GM23338 (cell line): ENCODE measurements around the gene FBXW7. TPM values are rescaled to one million over a fixed set of nuclear protein-coding genes. Genes with fewer than 3 reads are reported as not detected.

ENCODE experiments used
- ATAC-seq: fragments of 200-7000 bp; cut with Tn5 transposase; 3 replicates; pipeline ENCODE4 v1.9.1; 2020
- DNase-seq: peaks from one replicate; pipeline ENCODE4 v3.0.0-alpha.2; 2015; ENCODE audit warnings: low spot score
- H2AFZ ChIP-seq: fragments of 200-600 bp; sonication (generic); 2 replicates; pipeline ENCODE4 v1.8.0; 2016; ENCODE audit warnings: antibody characterized with exemption, mild to moderate bottlenecking, moderate library complexity
- H3F3A ChIP-seq: fragments of 200-600 bp; sonication (generic); replicated peaks from 2 replicates; pipeline ENCODE4 v1.8.0; 2017; ENCODE audit warnings: antibody characterized with exemption, mixed run types, low read depth
- H3K27ac ChIP-seq: fragments of 200-600 bp; sonication (generic); 2 replicates; pipeline ENCODE4 v1.6.1; 2016; ENCODE audit warnings: low read depth
- H3K27me3 ChIP-seq: fragments of 200-600 bp; sonication (generic); 2 replicates; pipeline ENCODE4 v1.8.0; 2016; ENCODE audit warnings: mild to moderate bottlenecking, mixed run types, moderate library complexity; ENCODE audit not compliant: insufficient read depth
- H3K36me3 ChIP-seq: fragments of 200-600 bp; sonication (generic); 2 replicates; pipeline ENCODE4 v1.8.0; 2016; ENCODE audit warnings: mild to moderate bottlenecking; ENCODE audit not compliant: insufficient read depth
- H3K4me1 ChIP-seq: fragments of 200-600 bp; sonication (generic); 2 replicates; pipeline ENCODE4 v1.8.0; 2016; ENCODE audit warnings: mild to moderate bottlenecking, moderate library complexity; ENCODE audit not compliant: insufficient read depth
- H3K4me2 ChIP-seq: fragments of 200-600 bp; sonication (generic); 2 replicates; pipeline ENCODE4 v1.7.1; 2017; ENCODE audit warnings: mixed run types
- H3K4me3 ChIP-seq: fragments of 200-600 bp; sonication (generic); 2 replicates; pipeline ENCODE4 v1.6.1; 2016; ENCODE audit warnings: mixed run types
- H3K79me2 ChIP-seq: fragments of 200-600 bp; sonication (generic); replicated peaks from 2 replicates; pipeline ENCODE4 v1.8.0; 2017; ENCODE audit warnings: mild to moderate bottlenecking; ENCODE audit not compliant: insufficient read depth
- H3K9me2 ChIP-seq: fragments of 200-600 bp; sonication (generic); 2 replicates; pipeline ENCODE4 v1.8.0; 2017; ENCODE audit not compliant: insufficient read depth
- H4K20me1 ChIP-seq: fragments of 200-600 bp; sonication (generic); replicated peaks from 2 replicates; pipeline ENCODE4 v1.8.0; 2017; ENCODE audit warnings: mild to moderate bottlenecking; ENCODE audit not compliant: insufficient read depth
- H3K27ac Mint-ChIP-seq: 2 replicates; pipeline ENCODE4 v1.8.0; 2020; ENCODE audit warnings: inconsistent platforms, mild to moderate bottlenecking, moderate library complexity, mixed read lengths
- H3K27me3 Mint-ChIP-seq: 3 replicates; pipeline ENCODE4 v1.8.0; 2022; ENCODE audit warnings: low read depth, mild to moderate bottlenecking, moderate library complexity, mixed read lengths, inconsistent platforms; ENCODE audit not compliant: insufficient read depth, poor library complexity
- H3K36me3 Mint-ChIP-seq: 3 replicates; pipeline ENCODE4 v1.8.0; 2021; ENCODE audit warnings: low read depth, mild to moderate bottlenecking, inconsistent platforms, moderate library complexity, mixed read lengths
- H3K4me1 Mint-ChIP-seq: 3 replicates; pipeline ENCODE4 v1.8.0; 2020; ENCODE audit warnings: mild to moderate bottlenecking, inconsistent platforms, mixed read lengths
- H3K4me3 Mint-ChIP-seq: 3 replicates; pipeline ENCODE4 v1.8.0; 2021; ENCODE audit warnings: moderate library complexity, mild to moderate bottlenecking, inconsistent platforms, mixed read lengths
- H3K9me3 Mint-ChIP-seq: 3 replicates; pipeline ENCODE4 v1.8.0; 2020; ENCODE audit warnings: moderate library complexity, mild to moderate bottlenecking, inconsistent platforms, mixed read lengths
- CREB1 ChIP-seq: fragments of 250-450 bp; sonication (Bioruptor Pico); IDR thresholded peaks from 2 replicates; pipeline ENCODE4 v1.5.0; 2020; ENCODE audit warnings: low read depth, mild to moderate bottlenecking, moderate library complexity
- EZH2 ChIP-seq: fragments of 200-600 bp; sonication (generic); IDR thresholded peaks from one replicate; pipeline ENCODE4 v1.8.0; 2017; ENCODE audit warnings: antibody characterized with exemption, mild to moderate bottlenecking, low read depth; ENCODE audit not compliant: unreplicated experiment
- EZH2phosphoT487 ChIP-seq: fragments of 200-600 bp; sonication (generic); IDR thresholded peaks from one replicate; pipeline ENCODE4 v1.8.1; 2018; ENCODE audit warnings: antibody characterized with exemption; ENCODE audit not compliant: unreplicated experiment
- JUNB ChIP-seq: IDR thresholded peaks from one replicate; pipeline ENCODE4 v1.6.1; 2016; ENCODE audit warnings: antibody characterized with exemption; ENCODE audit not compliant: unreplicated experiment
- NANOG ChIP-seq: IDR thresholded peaks from 2 replicates; pipeline ENCODE4 v1.6.1; 2016; ENCODE audit warnings: antibody characterized with exemption, borderline replicate concordance
- POLR2AphosphoS5 ChIP-seq: IDR thresholded peaks from 2 replicates; pipeline ENCODE4 v1.6.1; 2016; ENCODE audit warnings: antibody characterized with exemption, low read depth
- STAT1 ChIP-seq: IDR thresholded peaks from one replicate; pipeline ENCODE4 v1.6.1; 2016; ENCODE audit warnings: antibody characterized with exemption; ENCODE audit not compliant: unreplicated experiment
- ZNF114 ChIP-seq: fragments of 250-450 bp; sonication (Bioruptor Pico); IDR thresholded peaks from 2 replicates; pipeline ENCODE4 v1.5.0; 2020; ENCODE audit warnings: mild to moderate bottlenecking, moderate library complexity
- ZNF331 ChIP-seq: fragments of 250-450 bp; sonication (Bioruptor Pico); IDR thresholded peaks from 2 replicates; pipeline ENCODE4 v1.5.0; 2020; ENCODE audit warnings: low read depth, mild to moderate bottlenecking, moderate library complexity
- polyA plus RNA-seq: library from polyadenylated mRNA; unstranded; fragments of >200 nt; fragmentation: Nextera tagmentation; extraction: Ambion mirVana; gene quantifications from 2 replicates; pipeline ENCODE4 v1.2.1, GENCODE V29; 2016
- total RNA-seq: library from RNA; depleted of rRNA; stranded (reverse); fragments of >200 nt; shearing (Covaris generic); gene quantifications from 2 replicates; pipeline ENCODE4 v1.2.3, GENCODE V29; 2014
- TF ChIP-seq, protein P1 (sequence below): IDR thresholded peaks from 2 replicates; pipeline ENCODE4 v1.6.1; 2016; ENCODE audit warnings: antibody characterized with exemption
- TF ChIP-seq, protein P2 (sequence below): IDR thresholded peaks from one replicate; pipeline ENCODE4 v1.6.1; 2018; ENCODE audit warnings: antibody characterized with exemption; ENCODE audit not compliant: unreplicated experiment
- TF ChIP-seq, protein P3 (sequence below): fragments of 250-450 bp; sonication (Bioruptor Pico); IDR thresholded peaks from 2 replicates; pipeline ENCODE4 v1.5.0; 2020; ENCODE audit warnings: mild to moderate bottlenecking, moderate library complexity
- TF ChIP-seq, protein P4 (sequence below), 2 experiments: fragments of 200-600 bp in 1 of 2; sonication (generic) in 1 of 2; conservative IDR thresholded peaks; 2 replicates each; pipeline versions ENCODE4 v1.5.1 to v1.6.1; 2016 to 2017; ENCODE audit warnings: antibody characterized with exemption in 2 of 2, low read depth in 2 of 2, mild to moderate bottlenecking in 2 of 2, moderate library complexity in 1 of 2

Gene FBXW7
- total and polyA plus RNA-seq, 2 experiments from 2014 or later = 25.8 to 34.7 TPM

DNA sequence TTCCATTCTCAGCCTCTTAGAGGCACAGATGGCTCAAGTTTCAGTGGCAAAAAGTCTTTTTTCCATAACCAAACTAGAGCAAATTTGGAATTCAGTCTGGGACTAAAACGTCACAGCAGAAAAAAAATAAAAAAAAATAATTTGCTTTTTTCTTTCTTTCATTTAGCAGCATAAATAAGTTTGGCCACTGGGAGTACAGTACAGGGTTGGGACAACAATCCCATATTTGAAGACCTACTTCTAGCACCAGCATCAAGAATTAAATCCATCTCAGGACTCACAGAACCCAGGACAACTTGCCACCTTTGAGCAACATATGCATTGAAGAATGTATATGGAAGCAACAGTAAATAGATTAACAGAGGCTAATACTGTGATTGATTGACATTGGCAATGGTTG is 214.0 kb downstream of the FBXW7 start:
- no peak overlapping the region for H3K4me3 Mint-ChIP-seq

More for the DNA sequence above, 214.0 kb downstream of the FBXW7 start:
- Histone ChIP-seq H3K9me2 (no peaks in the 10 kb centered on the region), H3F3A (no peaks in the 10 kb centered on the region), H3K27me3 (no peaks in the 10 kb centered on the region), H3K79me2 (no peaks in the 10 kb centered on the region), H3K4me3 (no peak overlapping the region), H4K20me1 (no peaks in the 10 kb centered on the region), H2AFZ (no peak overlapping the region), H3K4me2 (no peak overlapping the region), H3K4me1 (no peaks in the 10 kb centered on the region), H3K27ac (no peak overlapping the region), H3K36me3 (peaks cover 4% of the 10 kb centered on the region; the same call in 1 of the 2 replicates)
- H3K27ac Mint-ChIP-seq = no peak overlapping the region
- TF ChIP-seq EZH2phosphoT487 (no peak), JUNB (no peak), POLR2AphosphoS5 (no peak), ZNF114 (CRISPR knock-in tag) (no peak), EZH2 (no peak), ZNF331 (CRISPR knock-in tag) (no peak), CREB1 (CRISPR knock-in tag) (no peak), NANOG (no peak), STAT1 (no peak)
- TF ChIP-seq, protein P1, sequence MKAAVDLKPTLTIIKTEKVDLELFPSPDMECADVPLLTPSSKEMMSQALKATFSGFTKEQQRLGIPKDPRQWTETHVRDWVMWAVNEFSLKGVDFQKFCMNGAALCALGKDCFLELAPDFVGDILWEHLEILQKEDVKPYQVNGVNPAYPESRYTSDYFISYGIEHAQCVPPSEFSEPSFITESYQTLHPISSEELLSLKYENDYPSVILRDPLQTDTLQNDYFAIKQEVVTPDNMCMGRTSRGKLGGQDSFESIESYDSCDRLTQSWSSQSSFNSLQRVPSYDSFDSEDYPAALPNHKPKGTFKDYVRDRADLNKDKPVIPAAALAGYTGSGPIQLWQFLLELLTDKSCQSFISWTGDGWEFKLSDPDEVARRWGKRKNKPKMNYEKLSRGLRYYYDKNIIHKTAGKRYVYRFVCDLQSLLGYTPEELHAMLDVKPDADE = no peak
- TF ChIP-seq, protein P2, sequence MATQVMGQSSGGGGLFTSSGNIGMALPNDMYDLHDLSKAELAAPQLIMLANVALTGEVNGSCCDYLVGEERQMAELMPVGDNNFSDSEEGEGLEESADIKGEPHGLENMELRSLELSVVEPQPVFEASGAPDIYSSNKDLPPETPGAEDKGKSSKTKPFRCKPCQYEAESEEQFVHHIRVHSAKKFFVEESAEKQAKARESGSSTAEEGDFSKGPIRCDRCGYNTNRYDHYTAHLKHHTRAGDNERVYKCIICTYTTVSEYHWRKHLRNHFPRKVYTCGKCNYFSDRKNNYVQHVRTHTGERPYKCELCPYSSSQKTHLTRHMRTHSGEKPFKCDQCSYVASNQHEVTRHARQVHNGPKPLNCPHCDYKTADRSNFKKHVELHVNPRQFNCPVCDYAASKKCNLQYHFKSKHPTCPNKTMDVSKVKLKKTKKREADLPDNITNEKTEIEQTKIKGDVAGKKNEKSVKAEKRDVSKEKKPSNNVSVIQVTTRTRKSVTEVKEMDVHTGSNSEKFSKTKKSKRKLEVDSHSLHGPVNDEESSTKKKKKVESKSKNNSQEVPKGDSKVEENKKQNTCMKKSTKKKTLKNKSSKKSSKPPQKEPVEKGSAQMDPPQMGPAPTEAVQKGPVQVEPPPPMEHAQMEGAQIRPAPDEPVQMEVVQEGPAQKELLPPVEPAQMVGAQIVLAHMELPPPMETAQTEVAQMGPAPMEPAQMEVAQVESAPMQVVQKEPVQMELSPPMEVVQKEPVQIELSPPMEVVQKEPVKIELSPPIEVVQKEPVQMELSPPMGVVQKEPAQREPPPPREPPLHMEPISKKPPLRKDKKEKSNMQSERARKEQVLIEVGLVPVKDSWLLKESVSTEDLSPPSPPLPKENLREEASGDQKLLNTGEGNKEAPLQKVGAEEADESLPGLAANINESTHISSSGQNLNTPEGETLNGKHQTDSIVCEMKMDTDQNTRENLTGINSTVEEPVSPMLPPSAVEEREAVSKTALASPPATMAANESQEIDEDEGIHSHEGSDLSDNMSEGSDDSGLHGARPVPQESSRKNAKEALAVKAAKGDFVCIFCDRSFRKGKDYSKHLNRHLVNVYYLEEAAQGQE = no peak
- TF ChIP-seq, protein P3, sequence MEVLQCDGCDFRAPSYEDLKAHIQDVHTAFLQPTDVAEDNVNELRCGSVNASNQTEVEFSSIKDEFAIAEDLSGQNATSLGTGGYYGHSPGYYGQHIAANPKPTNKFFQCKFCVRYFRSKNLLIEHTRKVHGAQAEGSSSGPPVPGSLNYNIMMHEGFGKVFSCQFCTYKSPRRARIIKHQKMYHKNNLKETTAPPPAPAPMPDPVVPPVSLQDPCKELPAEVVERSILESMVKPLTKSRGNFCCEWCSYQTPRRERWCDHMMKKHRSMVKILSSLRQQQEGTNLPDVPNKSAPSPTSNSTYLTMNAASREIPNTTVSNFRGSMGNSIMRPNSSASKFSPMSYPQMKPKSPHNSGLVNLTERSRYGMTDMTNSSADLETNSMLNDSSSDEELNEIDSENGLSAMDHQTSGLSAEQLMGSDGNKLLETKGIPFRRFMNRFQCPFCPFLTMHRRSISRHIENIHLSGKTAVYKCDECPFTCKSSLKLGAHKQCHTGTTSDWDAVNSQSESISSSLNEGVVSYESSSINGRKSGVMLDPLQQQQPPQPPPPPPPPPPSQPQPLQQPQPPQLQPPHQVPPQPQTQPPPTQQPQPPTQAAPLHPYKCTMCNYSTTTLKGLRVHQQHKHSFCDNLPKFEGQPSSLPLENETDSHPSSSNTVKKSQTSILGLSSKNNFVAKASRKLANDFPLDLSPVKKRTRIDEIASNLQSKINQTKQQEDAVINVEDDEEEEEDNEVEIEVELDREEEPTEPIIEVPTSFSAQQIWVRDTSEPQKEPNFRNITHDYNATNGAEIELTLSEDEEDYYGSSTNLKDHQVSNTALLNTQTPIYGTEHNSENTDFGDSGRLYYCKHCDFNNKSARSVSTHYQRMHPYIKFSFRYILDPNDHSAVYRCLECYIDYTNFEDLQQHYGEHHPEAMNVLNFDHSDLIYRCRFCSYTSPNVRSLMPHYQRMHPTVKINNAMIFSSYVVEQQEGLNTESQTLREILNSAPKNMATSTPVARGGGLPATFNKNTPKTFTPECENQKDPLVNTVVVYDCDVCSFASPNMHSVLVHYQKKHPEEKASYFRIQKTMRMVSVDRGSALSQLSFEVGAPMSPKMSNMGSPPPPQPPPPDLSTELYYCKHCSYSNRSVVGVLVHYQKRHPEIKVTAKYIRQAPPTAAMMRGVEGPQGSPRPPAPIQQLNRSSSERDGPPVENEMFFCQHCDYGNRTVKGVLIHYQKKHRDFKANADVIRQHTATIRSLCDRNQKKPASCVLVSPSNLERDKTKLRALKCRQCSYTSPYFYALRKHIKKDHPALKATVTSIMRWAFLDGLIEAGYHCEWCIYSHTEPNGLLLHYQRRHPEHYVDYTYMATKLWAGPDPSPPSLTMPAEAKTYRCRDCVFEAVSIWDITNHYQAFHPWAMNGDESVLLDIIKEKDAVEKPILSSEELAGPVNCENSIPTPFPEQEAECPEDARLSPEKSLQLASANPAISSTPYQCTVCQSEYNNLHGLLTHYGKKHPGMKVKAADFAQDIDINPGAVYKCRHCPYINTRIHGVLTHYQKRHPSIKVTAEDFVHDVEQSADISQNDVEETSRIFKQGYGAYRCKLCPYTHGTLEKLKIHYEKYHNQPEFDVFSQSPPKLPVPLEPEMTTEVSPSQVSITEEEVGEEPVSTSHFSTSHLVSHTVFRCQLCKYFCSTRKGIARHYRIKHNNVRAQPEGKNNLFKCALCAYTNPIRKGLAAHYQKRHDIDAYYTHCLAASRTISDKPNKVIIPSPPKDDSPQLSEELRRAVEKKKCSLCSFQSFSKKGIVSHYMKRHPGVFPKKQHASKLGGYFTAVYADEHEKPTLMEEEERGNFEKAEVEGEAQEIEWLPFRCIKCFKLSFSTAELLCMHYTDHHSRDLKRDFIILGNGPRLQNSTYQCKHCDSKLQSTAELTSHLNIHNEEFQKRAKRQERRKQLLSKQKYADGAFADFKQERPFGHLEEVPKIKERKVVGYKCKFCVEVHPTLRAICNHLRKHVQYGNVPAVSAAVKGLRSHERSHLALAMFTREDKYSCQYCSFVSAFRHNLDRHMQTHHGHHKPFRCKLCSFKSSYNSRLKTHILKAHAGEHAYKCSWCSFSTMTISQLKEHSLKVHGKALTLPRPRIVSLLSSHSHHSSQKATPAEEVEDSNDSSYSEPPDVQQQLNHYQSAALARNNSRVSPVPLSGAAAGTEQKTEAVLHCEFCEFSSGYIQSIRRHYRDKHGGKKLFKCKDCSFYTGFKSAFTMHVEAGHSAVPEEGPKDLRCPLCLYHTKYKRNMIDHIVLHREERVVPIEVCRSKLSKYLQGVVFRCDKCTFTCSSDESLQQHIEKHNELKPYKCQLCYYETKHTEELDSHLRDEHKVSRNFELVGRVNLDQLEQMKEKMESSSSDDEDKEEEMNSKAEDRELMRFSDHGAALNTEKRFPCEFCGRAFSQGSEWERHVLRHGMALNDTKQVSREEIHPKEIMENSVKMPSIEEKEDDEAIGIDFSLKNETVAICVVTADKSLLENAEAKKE (CRISPR knock-in tag) = no peak
- TF ChIP-seq, protein P4, sequence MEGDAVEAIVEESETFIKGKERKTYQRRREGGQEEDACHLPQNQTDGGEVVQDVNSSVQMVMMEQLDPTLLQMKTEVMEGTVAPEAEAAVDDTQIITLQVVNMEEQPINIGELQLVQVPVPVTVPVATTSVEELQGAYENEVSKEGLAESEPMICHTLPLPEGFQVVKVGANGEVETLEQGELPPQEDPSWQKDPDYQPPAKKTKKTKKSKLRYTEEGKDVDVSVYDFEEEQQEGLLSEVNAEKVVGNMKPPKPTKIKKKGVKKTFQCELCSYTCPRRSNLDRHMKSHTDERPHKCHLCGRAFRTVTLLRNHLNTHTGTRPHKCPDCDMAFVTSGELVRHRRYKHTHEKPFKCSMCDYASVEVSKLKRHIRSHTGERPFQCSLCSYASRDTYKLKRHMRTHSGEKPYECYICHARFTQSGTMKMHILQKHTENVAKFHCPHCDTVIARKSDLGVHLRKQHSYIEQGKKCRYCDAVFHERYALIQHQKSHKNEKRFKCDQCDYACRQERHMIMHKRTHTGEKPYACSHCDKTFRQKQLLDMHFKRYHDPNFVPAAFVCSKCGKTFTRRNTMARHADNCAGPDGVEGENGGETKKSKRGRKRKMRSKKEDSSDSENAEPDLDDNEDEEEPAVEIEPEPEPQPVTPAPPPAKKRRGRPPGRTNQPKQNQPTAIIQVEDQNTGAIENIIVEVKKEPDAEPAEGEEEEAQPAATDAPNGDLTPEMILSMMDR (conservative IDR thresholded peaks at IDR 0.05; ENCODE audit: low read depth in 2 of 2) = no peak
- no peak for ATAC-seq
- DNase-seq = no peak
- peaks cover 6% of the 10 kb centered on the region; the same call in 2 of the 3 replicates for H3K4me1 Mint-ChIP-seq
- peaks cover 8% of the 10 kb centered on the region for H3K36me3 Mint-ChIP-seq
- no peaks in the 10 kb centered on the region for H3K9me3 Mint-ChIP-seq
- no peaks in the 10 kb centered on the region for H3K27me3 Mint-ChIP-seq
